ENCODE data around the gene FTHL17.

DNA sequence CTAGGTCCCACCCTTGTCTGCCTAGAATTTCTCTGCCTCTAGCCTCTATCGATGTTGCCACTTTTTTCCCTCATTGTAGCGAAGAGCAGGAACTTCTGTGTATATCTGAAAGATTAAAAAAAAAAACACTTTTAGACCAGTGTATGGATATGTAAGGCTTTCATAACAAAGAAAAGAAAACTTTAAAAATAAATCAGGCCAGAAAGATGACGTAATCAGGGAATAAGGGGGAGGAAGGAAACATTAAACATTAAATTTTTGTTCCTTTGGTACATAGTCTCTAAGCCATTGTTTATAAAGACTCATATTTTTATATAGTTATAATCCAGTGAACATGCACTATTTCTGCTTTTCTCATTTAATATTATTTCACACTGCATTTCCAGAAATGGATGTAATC is 26.2 kb upstream of the FTHL17 start:
- TF ChIP-seq, protein P1, sequence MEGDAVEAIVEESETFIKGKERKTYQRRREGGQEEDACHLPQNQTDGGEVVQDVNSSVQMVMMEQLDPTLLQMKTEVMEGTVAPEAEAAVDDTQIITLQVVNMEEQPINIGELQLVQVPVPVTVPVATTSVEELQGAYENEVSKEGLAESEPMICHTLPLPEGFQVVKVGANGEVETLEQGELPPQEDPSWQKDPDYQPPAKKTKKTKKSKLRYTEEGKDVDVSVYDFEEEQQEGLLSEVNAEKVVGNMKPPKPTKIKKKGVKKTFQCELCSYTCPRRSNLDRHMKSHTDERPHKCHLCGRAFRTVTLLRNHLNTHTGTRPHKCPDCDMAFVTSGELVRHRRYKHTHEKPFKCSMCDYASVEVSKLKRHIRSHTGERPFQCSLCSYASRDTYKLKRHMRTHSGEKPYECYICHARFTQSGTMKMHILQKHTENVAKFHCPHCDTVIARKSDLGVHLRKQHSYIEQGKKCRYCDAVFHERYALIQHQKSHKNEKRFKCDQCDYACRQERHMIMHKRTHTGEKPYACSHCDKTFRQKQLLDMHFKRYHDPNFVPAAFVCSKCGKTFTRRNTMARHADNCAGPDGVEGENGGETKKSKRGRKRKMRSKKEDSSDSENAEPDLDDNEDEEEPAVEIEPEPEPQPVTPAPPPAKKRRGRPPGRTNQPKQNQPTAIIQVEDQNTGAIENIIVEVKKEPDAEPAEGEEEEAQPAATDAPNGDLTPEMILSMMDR (IDR thresholded peaks at IDR 0.05; ENCODE audit: poor library complexity, severe bottlenecking) = no peak
- TF ChIP-seq EZH2 (IDR thresholded peaks at IDR 0.05; ENCODE audit: borderline replicate concordance, insufficient read depth, low read length, poor library complexity, severe bottlenecking) = no peak
- TF ChIP-seq, protein P2, sequence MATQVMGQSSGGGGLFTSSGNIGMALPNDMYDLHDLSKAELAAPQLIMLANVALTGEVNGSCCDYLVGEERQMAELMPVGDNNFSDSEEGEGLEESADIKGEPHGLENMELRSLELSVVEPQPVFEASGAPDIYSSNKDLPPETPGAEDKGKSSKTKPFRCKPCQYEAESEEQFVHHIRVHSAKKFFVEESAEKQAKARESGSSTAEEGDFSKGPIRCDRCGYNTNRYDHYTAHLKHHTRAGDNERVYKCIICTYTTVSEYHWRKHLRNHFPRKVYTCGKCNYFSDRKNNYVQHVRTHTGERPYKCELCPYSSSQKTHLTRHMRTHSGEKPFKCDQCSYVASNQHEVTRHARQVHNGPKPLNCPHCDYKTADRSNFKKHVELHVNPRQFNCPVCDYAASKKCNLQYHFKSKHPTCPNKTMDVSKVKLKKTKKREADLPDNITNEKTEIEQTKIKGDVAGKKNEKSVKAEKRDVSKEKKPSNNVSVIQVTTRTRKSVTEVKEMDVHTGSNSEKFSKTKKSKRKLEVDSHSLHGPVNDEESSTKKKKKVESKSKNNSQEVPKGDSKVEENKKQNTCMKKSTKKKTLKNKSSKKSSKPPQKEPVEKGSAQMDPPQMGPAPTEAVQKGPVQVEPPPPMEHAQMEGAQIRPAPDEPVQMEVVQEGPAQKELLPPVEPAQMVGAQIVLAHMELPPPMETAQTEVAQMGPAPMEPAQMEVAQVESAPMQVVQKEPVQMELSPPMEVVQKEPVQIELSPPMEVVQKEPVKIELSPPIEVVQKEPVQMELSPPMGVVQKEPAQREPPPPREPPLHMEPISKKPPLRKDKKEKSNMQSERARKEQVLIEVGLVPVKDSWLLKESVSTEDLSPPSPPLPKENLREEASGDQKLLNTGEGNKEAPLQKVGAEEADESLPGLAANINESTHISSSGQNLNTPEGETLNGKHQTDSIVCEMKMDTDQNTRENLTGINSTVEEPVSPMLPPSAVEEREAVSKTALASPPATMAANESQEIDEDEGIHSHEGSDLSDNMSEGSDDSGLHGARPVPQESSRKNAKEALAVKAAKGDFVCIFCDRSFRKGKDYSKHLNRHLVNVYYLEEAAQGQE (IDR thresholded peaks at IDR 0.05; ENCODE audit: borderline replicate concordance) = no peak

All from neural cell (in vitro differentiated cells).